DMS 273 treated with DMSO at 0.1 percent for 48 hours (cell line): Measurements from ENCODE around the gene PLAAT1.

Experiments used
- DNase-seq: peaks from one replicate; lab custom pipeline; 2025; lab: John Stamatoyannopoulos, UW

PLAAT1 gene

DNA sequence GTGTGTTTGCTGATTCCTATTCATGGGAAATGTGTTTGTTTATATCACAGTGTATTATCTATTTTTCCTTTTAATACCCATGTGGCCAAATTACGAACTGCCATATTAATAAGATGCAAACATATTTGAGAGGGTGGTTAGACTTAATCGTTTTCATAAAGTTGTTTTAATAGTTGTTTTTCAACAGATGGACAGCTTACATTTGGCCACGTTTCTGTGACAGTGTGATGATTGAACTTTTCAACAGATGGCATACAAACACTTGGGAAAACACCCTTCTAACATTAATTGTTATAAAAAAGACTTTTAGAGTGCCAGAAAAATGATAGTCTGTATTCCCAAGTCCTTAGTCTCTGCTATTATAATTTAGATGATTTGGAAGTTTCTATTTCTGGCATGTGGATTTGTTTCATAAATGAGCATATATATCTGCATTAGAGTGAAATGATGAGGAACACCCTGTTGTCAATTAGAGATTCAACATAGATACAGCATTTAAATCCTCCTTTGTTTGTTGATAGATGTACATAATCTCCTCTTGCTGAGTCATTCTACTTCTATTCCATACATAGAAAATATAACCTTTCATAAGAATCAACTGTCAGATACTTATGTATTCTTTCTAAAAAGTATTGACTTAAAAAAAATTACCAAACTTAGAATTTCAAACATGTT is 13.1 kb downstream of the PLAAT1 start:
- DNase-seq, result peak; percentile 56

- DNase-seq, result no peak
Observed at GRCh38 chr3:193261970-193262369, 20.9 kb downstream of the PLAAT1 start.

DNA sequence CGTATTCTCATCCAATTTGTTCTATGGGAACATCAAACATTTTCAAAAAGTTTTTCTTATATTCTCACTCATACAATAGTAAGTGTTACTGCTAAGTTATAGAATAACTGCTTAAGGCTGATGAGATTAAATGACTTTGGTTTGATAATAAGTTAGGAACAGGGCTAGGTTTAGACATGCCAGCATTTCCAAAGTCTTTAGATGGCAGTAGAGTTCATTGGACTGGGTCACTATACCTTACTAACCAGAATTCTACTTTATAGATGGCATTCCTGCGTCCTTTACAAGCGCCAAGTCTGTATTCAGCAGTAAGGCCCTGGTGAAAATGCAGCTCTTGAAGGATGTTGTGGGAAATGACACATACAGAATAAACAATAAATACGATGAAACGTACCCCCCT is 21.7 kb downstream of the PLAAT1 start:
- DNase-seq, result no peak

GRCh38 chr3:193269343-193270028 is 28.5 kb downstream of the PLAAT1 start:
- no peak for DNase-seq

- no peak for DNase-seq
Observed at GRCh38 chr3:193270451-193270850, 29.4 kb downstream of the PLAAT1 start.

DNA sequence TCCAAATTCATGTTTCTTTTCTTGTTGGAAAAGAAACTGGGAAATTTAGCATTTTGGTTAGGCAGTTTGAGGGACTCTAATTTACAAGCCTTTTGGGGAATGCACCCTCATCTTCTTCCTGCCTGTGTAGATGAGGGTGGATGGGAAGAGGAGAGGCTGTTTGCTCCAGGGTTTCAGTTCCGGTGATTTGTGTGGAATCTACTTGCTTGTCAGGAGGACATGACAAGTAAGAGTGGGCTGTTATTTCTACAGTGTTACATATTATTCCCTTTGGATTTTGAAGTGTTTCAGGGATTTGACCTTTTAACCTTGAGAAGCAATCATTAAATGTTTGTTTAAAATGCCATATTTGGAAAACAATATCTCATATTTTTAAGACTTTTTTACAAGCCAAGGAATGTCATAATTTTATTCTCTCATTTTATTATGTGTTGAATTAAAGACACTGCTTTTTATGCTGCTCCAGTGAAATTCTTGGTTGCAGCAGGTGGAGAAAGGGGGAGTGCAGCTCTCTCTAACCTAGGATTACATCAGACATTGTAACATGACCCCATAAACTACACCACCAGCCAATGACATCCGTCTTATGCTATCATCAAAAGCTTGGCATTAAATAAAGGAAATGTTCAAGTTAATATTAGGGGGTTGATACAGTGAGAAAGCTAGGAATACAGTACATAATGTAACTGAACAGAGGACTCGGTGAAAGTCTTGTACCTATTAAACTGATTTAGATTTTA is 30.2 kb downstream of the PLAAT1 start:
- no peak for DNase-seq

DNA sequence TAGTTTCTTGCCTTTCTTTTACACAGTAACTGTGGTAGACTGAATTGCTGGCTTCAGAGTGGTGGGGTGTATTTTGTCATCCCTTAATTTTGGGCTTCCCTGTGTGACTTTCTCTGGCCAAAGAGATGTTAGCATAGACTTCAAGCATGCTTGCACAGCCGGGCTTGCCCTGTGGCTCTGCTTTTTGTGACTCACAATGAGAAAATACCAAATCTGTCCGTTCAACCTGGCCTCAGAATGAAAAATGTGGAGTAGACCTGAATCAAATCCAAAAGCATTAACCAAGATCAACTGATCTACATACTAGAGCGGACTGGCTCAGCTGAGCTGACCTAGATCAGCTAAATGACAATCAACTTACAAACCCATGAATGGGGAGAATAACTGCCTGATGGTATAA is 51.4 kb downstream of the PLAAT1 start:
- no peak for DNase-seq

GRCh38 chr3:193295985-193296384 is 55.0 kb downstream of the PLAAT1 start:
- DNase-seq, result no peak

DNA sequence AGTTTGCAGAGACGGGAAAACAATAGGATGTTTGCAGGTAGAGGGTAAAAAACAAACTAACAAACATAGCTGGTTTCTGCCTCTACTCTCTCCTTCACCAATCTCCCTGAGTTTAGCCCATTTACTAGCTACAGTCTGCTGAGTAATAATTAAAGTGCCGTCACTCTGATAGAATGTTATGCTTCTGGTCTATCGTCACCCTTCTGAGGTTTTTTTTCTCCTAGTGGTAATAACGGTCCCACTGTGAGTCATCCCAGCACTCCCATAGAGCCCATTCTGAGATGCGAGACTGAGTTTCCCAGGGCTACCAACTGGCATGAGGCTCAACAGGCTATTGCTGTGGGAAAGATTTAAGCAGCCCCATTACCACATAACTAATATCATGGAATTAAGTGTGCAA is 56.4 kb downstream of the PLAAT1 start:
- DNase-seq, result no peak

GRCh38 chr3:193301433-193301832 is 60.4 kb downstream of the PLAAT1 start:
- no peak for DNase-seq

DNA sequence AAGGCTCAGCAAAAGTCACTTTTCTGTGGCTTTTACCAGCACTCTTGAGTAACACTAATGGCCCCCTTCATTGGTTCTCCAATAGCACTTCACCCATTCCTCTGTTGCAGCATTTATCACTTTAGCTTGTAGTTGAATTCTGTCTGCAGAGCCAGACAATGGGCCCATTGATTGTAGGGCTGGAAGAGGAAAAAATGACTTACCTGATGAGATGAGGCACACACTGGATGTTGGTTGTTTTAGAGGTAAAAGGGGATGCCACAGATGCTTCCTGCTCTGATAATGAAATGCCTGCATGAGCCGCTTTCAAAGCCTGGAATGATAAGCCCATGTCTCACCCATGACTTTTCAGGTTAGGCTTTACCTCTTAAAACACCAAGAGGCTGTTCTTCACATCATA is 64.3 kb downstream of the PLAAT1 start:
- DNase-seq, result no peak

GRCh38 chr3:193310914-193311723 is 70.1 kb downstream of the PLAAT1 start:
- DNase-seq, result no peak

- DNase-seq, result no peak
Observed at GRCh38 chr3:193313061-193313958, 72.3 kb downstream of the PLAAT1 start.

- DNase-seq, result no peak
Observed at GRCh38 chr3:193314161-193314560, 73.1 kb downstream of the PLAAT1 start.

DNA sequence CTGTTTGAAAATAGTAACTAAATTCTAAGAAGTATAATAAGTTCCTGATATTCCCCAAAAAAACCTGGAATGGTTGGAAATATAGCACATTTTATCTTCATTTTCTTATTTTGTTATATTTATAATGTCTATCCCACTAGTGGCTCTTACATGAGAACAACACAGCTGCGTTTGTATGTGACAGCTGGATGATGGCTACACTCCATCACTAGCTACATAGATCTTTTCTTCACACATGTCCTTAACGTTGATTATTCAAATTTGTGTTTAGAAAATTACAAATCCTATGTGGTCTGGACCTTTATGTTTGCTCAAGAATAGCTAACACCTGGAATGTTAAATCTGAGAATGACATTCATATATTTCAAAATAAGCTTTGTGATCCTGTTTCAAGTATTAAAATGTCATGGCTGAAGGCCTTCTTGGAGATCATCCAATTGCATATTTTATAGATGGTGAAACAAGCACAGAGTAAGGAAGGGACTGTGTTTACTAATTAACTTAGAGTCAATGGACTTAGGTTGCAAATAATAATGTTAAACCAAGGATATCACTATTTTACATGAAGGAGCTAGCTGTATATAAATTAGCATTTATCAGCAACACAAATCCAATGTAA is 76.8 kb downstream of the PLAAT1 start:
- DNase-seq, result no peak
